GM12891 (cell line): Measurements from ENCODE around the gene TMEM44.

ENCODE experiments used
- POLR2AphosphoS5 ChIP-seq: IDR thresholded peaks from 2 replicates; pipeline ENCODE4 v1.6.1; 2011; ENCODE audit warnings: low read depth, low read length, control low read depth
- SPI1 ChIP-seq: IDR thresholded peaks from 2 replicates; pipeline ENCODE4 v1.6.1; 2011; ENCODE audit warnings: low read depth, low read length, control low read depth

DNA sequence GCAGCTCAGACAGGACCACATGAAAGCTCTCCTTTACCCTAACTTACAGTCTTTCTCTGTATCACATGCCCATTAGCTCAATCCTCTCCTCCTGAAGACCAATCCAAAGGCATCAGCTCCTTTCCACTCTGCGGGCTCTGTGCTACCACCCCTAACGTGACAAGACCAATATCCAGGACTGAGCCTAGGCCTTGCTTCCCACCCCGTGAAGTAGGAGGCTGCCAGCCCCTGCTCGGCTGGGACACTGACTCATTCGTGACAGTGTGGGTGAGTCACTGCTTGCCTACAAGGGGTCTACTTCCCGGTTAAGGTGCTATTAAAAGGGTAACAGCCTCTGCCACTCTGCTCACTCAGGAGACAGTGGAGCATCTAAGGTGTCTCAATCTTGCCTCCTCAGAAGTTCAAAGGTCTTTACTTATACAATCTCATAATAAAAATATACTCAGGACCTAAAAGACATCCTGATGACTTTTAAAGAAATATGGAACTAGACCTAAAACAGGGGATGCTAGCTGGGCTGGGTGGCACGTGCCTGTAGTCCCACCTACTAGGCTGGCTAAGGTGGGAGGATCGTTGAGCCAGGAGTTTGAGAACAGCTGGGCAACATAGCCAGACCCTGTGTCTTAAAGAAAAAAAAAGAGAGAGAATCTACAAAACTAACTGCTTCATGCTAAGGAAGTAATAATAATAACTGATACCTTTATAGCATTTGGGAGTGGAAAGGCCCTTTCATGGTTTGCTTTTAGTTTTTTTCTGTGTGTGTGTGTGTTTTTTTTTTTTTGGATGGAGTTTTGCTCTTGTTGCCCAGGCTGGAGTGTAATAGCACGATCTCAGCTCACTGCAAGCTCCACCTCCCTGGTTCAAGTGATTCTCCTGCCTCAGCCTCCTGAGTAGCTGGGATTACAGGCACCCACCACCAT, 55.0 kb downstream of the TMEM44 start:
- no peak for TF ChIP-seq SPI1
- TF ChIP-seq POLR2AphosphoS5, result no peak
